Neuronal stem cell (in vitro differentiated cells): Measurements from ENCODE around the gene DCLK3.

Experiments
- DNase-seq: peaks from one replicate; pipeline ENCODE4 v3.0.0-alpha.2; 2013; ENCODE audit warnings: low spot score
- H2AFZ ChIP-seq: one replicate; pipeline ENCODE4 v1.6.1; 2013; ENCODE audit warnings: mild to moderate bottlenecking, low read length, inconsistent platforms
- H2AK5ac ChIP-seq: 2 replicates; pipeline ENCODE4 v1.6.1; 2013; ENCODE audit warnings: low read depth, mild to moderate bottlenecking, inconsistent platforms, low read length, moderate library complexity, mixed read lengths
- H2BK120ac ChIP-seq: 2 replicates; pipeline ENCODE4 v1.6.1; 2013; ENCODE audit warnings: low read depth, mild to moderate bottlenecking, inconsistent platforms, low read length, moderate library complexity, mixed read lengths
- H2BK12ac ChIP-seq: one replicate; pipeline ENCODE4 v1.6.1; 2013; ENCODE audit warnings: low read length, inconsistent platforms
- H2BK15ac ChIP-seq: 2 replicates; pipeline ENCODE4 v1.6.1; 2013; ENCODE audit warnings: mild to moderate bottlenecking, low read length, inconsistent platforms, mixed read lengths
- H2BK5ac ChIP-seq: one replicate; pipeline ENCODE4 v1.6.1; 2013; ENCODE audit warnings: inconsistent platforms, mild to moderate bottlenecking, low read length, moderate library complexity
- H3K14ac ChIP-seq: one replicate; pipeline ENCODE4 v1.6.1; 2013; ENCODE audit warnings: low read length, inconsistent platforms
- H3K18ac ChIP-seq: 2 replicates; pipeline ENCODE4 v1.6.1; 2013; ENCODE audit warnings: low read length, inconsistent platforms
- H3K23ac ChIP-seq: 2 replicates; pipeline ENCODE4 v1.6.1; 2013; ENCODE audit warnings: low read depth, mild to moderate bottlenecking, mixed read lengths, low read length, inconsistent platforms; ENCODE audit not compliant: poor library complexity
- H3K27ac ChIP-seq: replicated peaks from 3 replicates; pipeline ENCODE4 v1.5.1; 2013; ENCODE audit warnings: low read length, inconsistent platforms
- H3K27me3 ChIP-seq, 3 experiments: 2 replicates each; pipeline ENCODE4 v1.6.1; 2013; ENCODE audit warnings: low read length in 3 of 3, mild to moderate bottlenecking in 2 of 3, inconsistent platforms in 1 of 3, low read depth in 1 of 3, mixed read lengths in 1 of 3, moderate library complexity in 1 of 3; ENCODE audit not compliant: control insufficient read depth in 3 of 3, insufficient read depth in 3 of 3
- H3K36me3 ChIP-seq, 2 donors: replicated peaks in 1 of 2; 2 replicates each; pipeline ENCODE4 v1.6.1; 2013; ENCODE audit warnings: low read length in 2 of 2; ENCODE audit not compliant: control insufficient read depth in 2 of 2, insufficient read depth in 2 of 2
- H3K4ac ChIP-seq: 2 replicates; pipeline ENCODE4 v1.6.1; 2013; ENCODE audit warnings: inconsistent platforms, mild to moderate bottlenecking, low read length, moderate library complexity
- H3K4me1 ChIP-seq, 2 donors: 1 replicate in 1 of 2; 2 replicates in 1 of 2; pipeline ENCODE4 v1.6.1; 2013; ENCODE audit warnings: low read length in 2 of 2, low read depth in 1 of 2; ENCODE audit not compliant: control insufficient read depth in 2 of 2, insufficient read depth in 1 of 2
- H3K4me2 ChIP-seq: one replicate; pipeline ENCODE4 v1.6.1; 2013; ENCODE audit warnings: mild to moderate bottlenecking, low read length, inconsistent platforms; ENCODE audit not compliant: insufficient read depth, poor library complexity, severe bottlenecking
- H3K4me3 ChIP-seq, 2 donors: 2 replicates each; pipeline ENCODE4 v1.5.1; 2013; ENCODE audit warnings: low read length in 2 of 2, mild to moderate bottlenecking in 2 of 2, inconsistent platforms in 1 of 2, moderate library complexity in 1 of 2
- H3K79me1 ChIP-seq: one replicate; pipeline ENCODE4 v1.6.1; 2013; ENCODE audit warnings: low read depth, mild to moderate bottlenecking, inconsistent platforms, low read length, moderate library complexity
- H3K9ac ChIP-seq: one replicate; pipeline ENCODE4 v1.6.1; 2013; ENCODE audit warnings: mild to moderate bottlenecking, low read depth, low read length, inconsistent platforms; ENCODE audit not compliant: poor library complexity
- H3K9me3 ChIP-seq, 2 donors: replicated peaks in 1 of 2; 2 replicates each; pipeline versions ENCODE3 to v1.6.1; 2013; ENCODE audit warnings: low read length in 2 of 2, mild to moderate bottlenecking in 2 of 2, inconsistent platforms in 1 of 2, low read depth in 1 of 2, mixed read lengths in 1 of 2, moderate library complexity in 1 of 2; ENCODE audit not compliant: control insufficient read depth in 2 of 2, insufficient read depth in 1 of 2
- H4K8ac ChIP-seq: one replicate; pipeline ENCODE4 v1.6.1; 2013; ENCODE audit warnings: low read depth, mild to moderate bottlenecking, inconsistent platforms, low read length, moderate library complexity
- H4K91ac ChIP-seq: one replicate; pipeline ENCODE4 v1.6.1; 2013; ENCODE audit warnings: low read length, low read depth, mild to moderate bottlenecking, inconsistent platforms; ENCODE audit not compliant: poor library complexity
- WGBS, 2 donors: extraction: QIAGEN DNeasy Blood & Tissue Kit; methylation state at CpG; one replicate each; pipeline ENCODE4 v1.1.7; 2013; ENCODE audit warnings: missing lambda C conversion rate in 2 of 2, mixed read lengths in 1 of 2; ENCODE audit not compliant: insufficient read length in 2 of 2, insufficient replicate concordance in 1 of 2; ENCODE audit errors: extremely low coverage in 2 of 2; 5-methylcytosine and 5-hydroxymethylcytosine counted together

Gene DCLK3

GRCh38 chr3:36765104-36765503, 751 bp upstream of the DCLK3 start:
- no peak overlapping the region for H3K14ac ChIP-seq
- H2BK15ac ChIP-seq, result no peak overlapping the region
- H3K27me3 ChIP-seq, result peaks cover 5 to 47% (median 21%) of the 10 kb centered on the region in 3 experiments
- no peak overlapping the region for H2BK120ac ChIP-seq
- no peak overlapping the region for H3K4me2 ChIP-seq
- no CpG with 5 or more reads among the region's 7 CpGs for WGBS, 2 donors
- H2BK5ac ChIP-seq, result no peak overlapping the region
- DNase-seq, result no peak
- no peak overlapping the region for H2AK5ac ChIP-seq
- no peak overlapping the region for H2AFZ ChIP-seq
- no peak overlapping the region for H3K18ac ChIP-seq
- H2BK12ac ChIP-seq, result no peak overlapping the region
- no peaks in the 10 kb centered on the region for H3K36me3 ChIP-seq
- peaks cover 3 to 4% of the 10 kb centered on the region in 2 donors for H3K9me3 ChIP-seq
- H3K79me1 ChIP-seq, result no peaks in the 10 kb centered on the region
- no peak overlapping the region for H3K4ac ChIP-seq
- no peak overlapping the region for H3K23ac ChIP-seq
- H3K4me3 ChIP-seq, result no peak overlapping the region
- H4K8ac ChIP-seq, result no peak overlapping the region
- no peak overlapping the region for H3K27ac ChIP-seq
- H3K9ac ChIP-seq, result no peak overlapping the region
- peaks cover 0 to 3% of the 10 kb centered on the region in 2 donors for H3K4me1 ChIP-seq
- H4K91ac ChIP-seq, result no peak overlapping the region

- Histone ChIP-seq H3K9ac (peak overlapping the region; percentile 91), H4K91ac (no peak overlapping the region), H2BK12ac (no peak overlapping the region), H3K23ac (no peak overlapping the region), H3K27ac (no peak overlapping the region), H3K9me3 (peaks cover 3 to 4% of the 10 kb centered on the region in 2 donors), H2BK15ac (peak overlapping the region; percentile 88), H2AFZ (peak overlapping the region; percentile 65), H3K4me3 (peak overlapping the region in 1 of 2 donors; percentile 91), H2BK120ac (no peak overlapping the region), H3K4me1 (peaks cover 0 to 1% of the 10 kb centered on the region in 2 donors), H3K18ac (peak overlapping the region; percentile 93), H4K8ac (no peak overlapping the region), H3K79me1 (no peaks in the 10 kb centered on the region), H3K4ac (no peak overlapping the region), H3K14ac (peak overlapping the region; percentile 43), H2AK5ac (no peak overlapping the region), H3K36me3 (no peaks in the 10 kb centered on the region), H3K27me3 (peaks cover 5 to 47% (median 21%) of the 10 kb centered on the region in 3 experiments), H2BK5ac (no peak overlapping the region), H3K4me2 (peak overlapping the region; percentile 86)
- DNase-seq, result no peak
- WGBS, 2 donors, result no CpG with 5 or more reads among the region's 10 CpGs
These were observed 318 bp upstream of the DCLK3 start for GRCh38 chr3:36764704-36765038.

GRCh38 chr3:36762918-36763849, 1.2 kb downstream of the DCLK3 start:
- peak overlapping the region in 1 of 2 donors; percentile 91 for H3K4me3 ChIP-seq
- H3K4ac ChIP-seq, result no peak overlapping the region
- H3K4me1 ChIP-seq, result peaks cover 0 to 8% of the 10 kb centered on the region in 2 donors
- H3K23ac ChIP-seq, result peak overlapping the region; percentile 85
- no peak overlapping the region for H3K18ac ChIP-seq
- H4K91ac ChIP-seq, result no peak overlapping the region
- H3K27ac ChIP-seq, result no peak overlapping the region
- WGBS, 2 donors, result no CpG with 5 or more reads among the region's 10 CpGs
- H3K79me1 ChIP-seq, result no peaks in the 10 kb centered on the region
- H3K4me2 ChIP-seq, result peak overlapping the region; percentile 86
- peak overlapping the region; percentile 94 for H3K14ac ChIP-seq
- H2AFZ ChIP-seq, result no peak overlapping the region
- H3K9ac ChIP-seq, result peak overlapping the region; percentile 91
- H2BK5ac ChIP-seq, result peak overlapping the region; percentile 95
- peak overlapping the region; percentile 41 for H2AK5ac ChIP-seq
- peak overlapping the region; percentile 70 for H2BK15ac ChIP-seq
- no peaks in the 10 kb centered on the region for H3K36me3 ChIP-seq
- H3K27me3 ChIP-seq, result peaks cover 5 to 47% (median 21%) of the 10 kb centered on the region in 3 experiments
- peaks cover 3 to 4% of the 10 kb centered on the region in 2 donors for H3K9me3 ChIP-seq
- no peak overlapping the region for H2BK120ac ChIP-seq
- no peak overlapping the region for H2BK12ac ChIP-seq
- DNase-seq, result no peak
- H4K8ac ChIP-seq, result no peak overlapping the region

GRCh38 chr3:36761779-36762178, 2.6 kb downstream of the DCLK3 start:
- Histone ChIP-seq H3K4me3 (no peak overlapping the region), H3K27ac (no peak overlapping the region), H2AFZ (no peak overlapping the region), H3K79me1 (no peaks in the 10 kb centered on the region), H3K27me3 (peaks cover 5 to 47% (median 21%) of the 10 kb centered on the region in 3 experiments), H4K91ac (no peak overlapping the region), H3K4me2 (no peak overlapping the region), H2BK5ac (no peak overlapping the region), H3K9me3 (peaks cover 3 to 4% of the 10 kb centered on the region in 2 donors), H3K14ac (no peak overlapping the region), H3K4ac (no peak overlapping the region), H3K36me3 (no peaks in the 10 kb centered on the region), H2BK12ac (no peak overlapping the region), H3K9ac (no peak overlapping the region), H4K8ac (no peak overlapping the region), H2BK15ac (no peak overlapping the region), H3K4me1 (peaks cover 0 to 8% of the 10 kb centered on the region in 2 donors), H3K18ac (no peak overlapping the region), H3K23ac (no peak overlapping the region), H2BK120ac (no peak overlapping the region), H2AK5ac (no peak overlapping the region)
- DNase-seq, result no peak
- no CpG with 5 or more reads among the region's 3 CpGs for WGBS, 2 donors
